B cell (primary cell): Measurements from ENCODE around the gene IGFBP7. TPM values are rescaled to one million over a fixed set of nuclear protein-coding genes. Genes with fewer than 3 reads are reported as not detected.

ENCODE experiments used
- ATAC-seq: fragments of 200-7000 bp; cut with Tn5 transposase; one replicate; pipeline ENCODE4 v1.10.0; 2021; ENCODE audit warnings: low read depth, mild to moderate bottlenecking, moderate number of reproducible peaks, moderate library complexity
- CTCF ChIA-PET: fragments of 350-600 bp; sonication (Branson Sonifier 250); formaldehyde crosslinking; loops from one replicate; lab custom pipeline; 2021; ENCODE audit warnings: antibody characterized with exemption, inconsistent platforms; lab: Charles Lee
- POLR2A ChIA-PET: fragments of 350-600 bp; sonication (Branson Sonifier 250); formaldehyde crosslinking; loops from one replicate; lab custom pipeline; 2021; ENCODE audit warnings: antibody characterized with exemption; lab: Charles Lee
- DNase-seq: peaks from one replicate; pipeline ENCODE4 v3.0.0; 2013
- H2AFZ ChIP-seq: 2 replicates; pipeline ENCODE4 v1.6.1; 2012; ENCODE audit warnings: mild to moderate bottlenecking, low read depth, low read length; ENCODE audit not compliant: insufficient read depth, poor library complexity, severe bottlenecking
- H3K27ac ChIP-seq, 2 donors: 1 replicate in 1 of 2; 2 replicates in 1 of 2; pipeline ENCODE4 v1.5.1; 2012 to 2013; ENCODE audit warnings: low read length in 2 of 2, mild to moderate bottlenecking in 2 of 2, moderate library complexity in 1 of 2
- H3K27me3 ChIP-seq, 4 experiments: fragments of 200-600 bp in 1 of 4; sonication (generic) in 1 of 4; replicated peaks in 1 of 4; 1 replicate in 2 of 4; 2 replicates in 2 of 4; pipeline versions ENCODE4 v1.6.1 to v1.7.0; 2013 to 2016; ENCODE audit warnings: low read length in 3 of 4, mild to moderate bottlenecking in 2 of 4, mixed read lengths in 1 of 4, moderate library complexity in 1 of 4; ENCODE audit not compliant: insufficient read depth in 4 of 4, control insufficient read depth in 3 of 4; ENCODE audit errors: control extremely low read depth in 1 of 4
- H3K36me3 ChIP-seq, 2 experiments: replicated peaks in 1 of 2; 1 replicate in 1 of 2; 2 replicates in 1 of 2; pipeline versions ENCODE4 v1.6.1 to v1.7.1; 2013; ENCODE audit warnings: low read length in 1 of 2; ENCODE audit not compliant: insufficient read depth in 2 of 2, control insufficient read depth in 1 of 2; ENCODE audit errors: control extremely low read depth in 1 of 2, extremely low read depth in 1 of 2
- H3K4me1 ChIP-seq, 2 donors: fragments of 200-600 bp in 1 of 2; sonication (generic) in 1 of 2; 1 replicate in 1 of 2; 2 replicates in 1 of 2; pipeline versions ENCODE4 v1.5.1 to v1.6.1; 2013 to 2017; ENCODE audit warnings: low read length in 2 of 2; ENCODE audit not compliant: control insufficient read depth in 2 of 2, insufficient read depth in 2 of 2
- H3K4me2 ChIP-seq: replicated peaks from 2 replicates; pipeline ENCODE3; 2012; ENCODE audit warnings: mild to moderate bottlenecking, low read depth, low read length; ENCODE audit not compliant: poor library complexity, severe bottlenecking
- H3K4me3 ChIP-seq, 5 experiments: fragments of 200-600 bp in 1 of 5; sonication (generic) in 1 of 5; 1 replicate in 3 of 5; 2 replicates in 2 of 5; pipeline versions ENCODE4 v1.5.1 to v1.7.0; 2011 to 2016; ENCODE audit warnings: low read length in 4 of 5, mild to moderate bottlenecking in 4 of 5, low read depth in 2 of 5, control low read depth in 1 of 5, moderate library complexity in 1 of 5; ENCODE audit not compliant: insufficient read depth in 1 of 5; ENCODE audit errors: control extremely low read depth in 1 of 5, extremely low read depth in 1 of 5
- H3K79me2 ChIP-seq: fragments of 200-600 bp; sonication (generic); one replicate; pipeline ENCODE4 v1.6.0; 2016; ENCODE audit warnings: low read length; ENCODE audit not compliant: control insufficient read depth, insufficient read depth
- H3K9ac ChIP-seq: fragments of 200-600 bp; sonication (generic); 2 replicates; pipeline ENCODE4 v1.6.1; 2017; ENCODE audit warnings: mild to moderate bottlenecking, low read length, moderate library complexity
- H3K9me3 ChIP-seq, 3 donors: one replicate each; pipeline versions ENCODE4 v1.6.1 to v1.7.1; 2013; ENCODE audit warnings: low read length in 2 of 3; ENCODE audit not compliant: control insufficient read depth in 2 of 3, insufficient read depth in 1 of 3; ENCODE audit errors: control extremely low read depth in 1 of 3
- H4K20me1 ChIP-seq: 2 replicates; pipeline ENCODE4 v1.6.0; 2012; ENCODE audit warnings: mild to moderate bottlenecking, low read length; ENCODE audit not compliant: insufficient read depth, control insufficient read depth, poor library complexity, severe bottlenecking
- H3K27ac Mint-ChIP-seq: one replicate; pipeline ENCODE4 v1.8.0; 2021; ENCODE audit warnings: mixed read lengths
- H3K27me3 Mint-ChIP-seq: one replicate; pipeline ENCODE4 v1.8.0; 2021; ENCODE audit warnings: mixed read lengths
- H3K4me1 Mint-ChIP-seq: one replicate; pipeline ENCODE4 v1.8.0; 2021; ENCODE audit warnings: mixed read lengths
- H3K4me3 Mint-ChIP-seq: one replicate; pipeline ENCODE4 v1.8.0; 2021; ENCODE audit warnings: mixed read lengths
- H3K9me3 Mint-ChIP-seq: one replicate; pipeline ENCODE4 v1.8.0; 2022; ENCODE audit warnings: mixed read lengths; ENCODE audit not compliant: insufficient read depth
- EZH2 ChIP-seq: IDR thresholded peaks from 2 replicates; pipeline ENCODE4 v1.6.1; 2012; ENCODE audit warnings: borderline replicate concordance, low read depth, mild to moderate bottlenecking, moderate library complexity, low read length; ENCODE audit not compliant: insufficient read depth, poor library complexity, severe bottlenecking
- WGBS: methylation state at CpG from one replicate; pipeline ENCODE4 v1.1.5; 2013; ENCODE audit warnings: missing lambda C conversion rate; ENCODE audit not compliant: insufficient coverage; 5-methylcytosine and 5-hydroxymethylcytosine counted together
- intact Hi-C: fragments of 100-400 bp; cut with micrococcal nuclease; formaldehyde crosslinking; loops from one replicate; pipeline ENCODE4 v1.10.0; 2022
- polyA plus RNA-seq: library from polyadenylated mRNA; depleted of rRNA; stranded (reverse); fragments of >200 nt; gene quantifications from 2 replicates; pipeline ENCODE4 v1.2.3, GENCODE V29; 2012
- total RNA-seq, 2 donors: library from RNA; stranded (reverse); fragments of 120-200 nt in 1 of 2; gene quantifications; 1 replicate in 1 of 2; 2 replicates in 1 of 2; pipeline versions ENCODE4 v1.2.3 to v1.2.4, GENCODE V29; 2013 to 2022
- TF ChIP-seq, protein P1 (sequence below): fragments of 200-600 bp; IDR thresholded peaks from one replicate; pipeline ENCODE4 v1.8.0; 2022; ENCODE audit warnings: antibody characterized with exemption, mild to moderate bottlenecking

Gene IGFBP7
- total and polyA plus RNA-seq, 2 donors (not counting 1 experiment from before 2014, with no cell fraction given), result 0.37 TPM; not detected in 1

DNA sequence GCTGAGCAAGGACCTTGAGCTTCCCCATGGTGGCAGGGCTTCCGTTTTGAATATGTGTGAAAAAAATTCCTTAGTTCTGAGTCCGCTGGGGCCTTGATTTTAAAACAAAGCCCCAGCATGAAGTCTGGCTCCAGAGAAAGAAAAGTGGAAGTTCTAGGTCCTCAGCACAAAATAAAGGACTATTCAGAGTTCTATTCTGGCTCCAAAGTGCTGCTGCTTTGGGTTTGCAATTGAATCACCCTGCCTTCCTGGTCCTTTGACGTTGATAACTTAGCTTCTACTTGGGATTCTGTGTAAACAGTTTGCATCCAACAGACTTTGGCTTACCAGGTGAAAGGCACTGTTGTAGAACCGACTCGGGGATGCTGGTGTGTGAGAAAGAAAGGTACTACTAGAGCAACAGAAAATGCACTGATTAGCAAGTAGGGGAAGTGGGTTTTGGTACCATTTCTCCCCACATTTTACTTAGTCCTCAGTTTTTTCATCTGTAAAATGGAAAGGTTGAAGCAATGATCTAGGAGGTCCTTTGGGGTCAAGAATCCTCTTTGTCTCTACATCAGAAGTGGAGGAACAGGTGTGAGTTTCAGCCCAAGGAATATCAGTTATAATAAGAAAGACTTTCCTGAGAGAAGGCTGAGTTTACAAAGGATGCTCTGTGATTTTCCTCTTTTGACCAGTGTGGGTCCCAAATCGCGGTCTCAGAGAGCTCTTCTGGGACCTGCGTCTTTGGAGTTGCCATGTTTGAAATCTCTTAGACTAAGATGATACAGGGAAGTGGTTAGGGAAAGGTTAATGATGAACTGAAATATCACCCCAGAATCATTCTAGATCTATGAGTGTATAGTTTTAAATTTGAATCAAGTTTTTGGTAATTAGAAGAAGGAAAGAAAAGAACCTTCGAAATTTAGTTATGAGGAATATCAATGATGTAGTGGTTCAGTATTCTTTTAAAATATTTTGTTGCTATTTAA, 28.2 kb downstream of the IGFBP7 start:
- ATAC-seq (no peak), DNase-seq (no peak)
- Mint-ChIP-seq H3K27me3 (peaks cover 17% of the 10 kb centered on the region), H3K4me1 (no peaks in the 10 kb centered on the region), H3K9me3 (no peaks in the 10 kb centered on the region), H3K4me3 (no peak overlapping the region), H3K27ac (no peak overlapping the region)
- Histone ChIP-seq H3K9me3 (no peaks in the 10 kb centered on the region), H4K20me1 (no peaks in the 10 kb centered on the region), H3K4me3 (no peak overlapping the region), H3K9ac (no peak overlapping the region), H3K79me2 (no peaks in the 10 kb centered on the region), H3K36me3 (no peaks in the 10 kb centered on the region), H3K4me1 (no peaks in the 10 kb centered on the region), H2AFZ (no peak overlapping the region), H3K27me3 (no peaks in the 10 kb centered on the region), H3K4me2 (no peak overlapping the region), H3K27ac (no peak overlapping the region)
- 69% methylated on average over 3 of the region's 9 CpGs for WGBS
- intact Hi-C loops, result no loop called here
- ChIA-PET CTCF (no interaction called here), POLR2A (no interaction called here)
- TF ChIP-seq, protein P1, sequence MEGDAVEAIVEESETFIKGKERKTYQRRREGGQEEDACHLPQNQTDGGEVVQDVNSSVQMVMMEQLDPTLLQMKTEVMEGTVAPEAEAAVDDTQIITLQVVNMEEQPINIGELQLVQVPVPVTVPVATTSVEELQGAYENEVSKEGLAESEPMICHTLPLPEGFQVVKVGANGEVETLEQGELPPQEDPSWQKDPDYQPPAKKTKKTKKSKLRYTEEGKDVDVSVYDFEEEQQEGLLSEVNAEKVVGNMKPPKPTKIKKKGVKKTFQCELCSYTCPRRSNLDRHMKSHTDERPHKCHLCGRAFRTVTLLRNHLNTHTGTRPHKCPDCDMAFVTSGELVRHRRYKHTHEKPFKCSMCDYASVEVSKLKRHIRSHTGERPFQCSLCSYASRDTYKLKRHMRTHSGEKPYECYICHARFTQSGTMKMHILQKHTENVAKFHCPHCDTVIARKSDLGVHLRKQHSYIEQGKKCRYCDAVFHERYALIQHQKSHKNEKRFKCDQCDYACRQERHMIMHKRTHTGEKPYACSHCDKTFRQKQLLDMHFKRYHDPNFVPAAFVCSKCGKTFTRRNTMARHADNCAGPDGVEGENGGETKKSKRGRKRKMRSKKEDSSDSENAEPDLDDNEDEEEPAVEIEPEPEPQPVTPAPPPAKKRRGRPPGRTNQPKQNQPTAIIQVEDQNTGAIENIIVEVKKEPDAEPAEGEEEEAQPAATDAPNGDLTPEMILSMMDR, result no peak
- TF ChIP-seq EZH2, result no peak
